Osteoblast (primary cell): ENCODE data around the gene NAA15. TPM values are rescaled to one million over a fixed set of nuclear protein-coding genes. Genes with fewer than 3 reads are reported as not detected.
"Not testable (repeated sequence)": the region's sequence is repeated elsewhere in the genome, so short reads cannot be mapped to it uniquely, and the experiment has no call there.

ENCODE experiments used
- DNase-seq: peaks from one replicate; pipeline ENCODE4 v3.0.0; 2011; ENCODE audit warnings: low spot score, mixed read lengths; ENCODE audit not compliant: insufficient read length; ENCODE audit errors: missing footprints
- H2AFZ ChIP-seq: 2 replicates; pipeline ENCODE4 v1.6.0; 2011; ENCODE audit warnings: mild to moderate bottlenecking, low read length
- H3K27ac ChIP-seq: 2 replicates; pipeline ENCODE4 v1.5.1; 2011; ENCODE audit warnings: mild to moderate bottlenecking, low read depth, low read length, moderate library complexity
- H3K27me3 ChIP-seq: 2 replicates; pipeline ENCODE4 v1.6.0; 2012; ENCODE audit warnings: mild to moderate bottlenecking, control low read depth, inconsistent platforms, low read length, moderate library complexity; ENCODE audit not compliant: insufficient read depth
- H3K36me3 ChIP-seq: 2 replicates; pipeline ENCODE4 v1.5.1; 2011; ENCODE audit warnings: mild to moderate bottlenecking, low read length, control low read depth, moderate library complexity; ENCODE audit not compliant: insufficient read depth
- H3K4me1 ChIP-seq: 2 replicates; pipeline ENCODE4 v1.5.1; 2011; ENCODE audit warnings: mild to moderate bottlenecking, low read length, control low read depth, moderate library complexity; ENCODE audit not compliant: insufficient read depth
- H3K4me2 ChIP-seq: 2 replicates; pipeline ENCODE4 v1.6.0; 2011; ENCODE audit warnings: mild to moderate bottlenecking, low read length; ENCODE audit not compliant: insufficient read depth
- H3K4me3 ChIP-seq: fragments of 200-600 bp; sonication (generic); 3 replicates; pipeline ENCODE4 v1.5.1; 2012; ENCODE audit warnings: mild to moderate bottlenecking, low read length, inconsistent platforms; ENCODE audit not compliant: insufficient read depth
- H3K79me2 ChIP-seq: 2 replicates; pipeline ENCODE4 v1.6.0; 2012; ENCODE audit warnings: mild to moderate bottlenecking, low read length, control low read depth, inconsistent platforms; ENCODE audit not compliant: insufficient read depth
- H3K9me3 ChIP-seq: 2 replicates; pipeline ENCODE4 v1.5.1; 2011; ENCODE audit warnings: low read depth, low read length, control low read depth
- H4K20me1 ChIP-seq: 2 replicates; pipeline ENCODE4 v1.6.0; 2012; ENCODE audit warnings: mild to moderate bottlenecking, low read length, control low read depth; ENCODE audit not compliant: insufficient read depth
- total RNA-seq: library from RNA; depleted of rRNA; stranded (reverse); fragments of >200 nt; gene quantifications from 2 replicates; pipeline ENCODE4 v1.2.3, GENCODE V29; 2012
- TF ChIP-seq, protein P1 (sequence below): IDR thresholded peaks from 2 replicates; pipeline ENCODE4 v1.5.1; 2011; ENCODE audit warnings: mild to moderate bottlenecking, low read depth, low read length, moderate library complexity; ENCODE audit errors: extremely low read depth

NAA15 gene
- total RNA-seq, 1 donor: 33.3 TPM

DNA sequence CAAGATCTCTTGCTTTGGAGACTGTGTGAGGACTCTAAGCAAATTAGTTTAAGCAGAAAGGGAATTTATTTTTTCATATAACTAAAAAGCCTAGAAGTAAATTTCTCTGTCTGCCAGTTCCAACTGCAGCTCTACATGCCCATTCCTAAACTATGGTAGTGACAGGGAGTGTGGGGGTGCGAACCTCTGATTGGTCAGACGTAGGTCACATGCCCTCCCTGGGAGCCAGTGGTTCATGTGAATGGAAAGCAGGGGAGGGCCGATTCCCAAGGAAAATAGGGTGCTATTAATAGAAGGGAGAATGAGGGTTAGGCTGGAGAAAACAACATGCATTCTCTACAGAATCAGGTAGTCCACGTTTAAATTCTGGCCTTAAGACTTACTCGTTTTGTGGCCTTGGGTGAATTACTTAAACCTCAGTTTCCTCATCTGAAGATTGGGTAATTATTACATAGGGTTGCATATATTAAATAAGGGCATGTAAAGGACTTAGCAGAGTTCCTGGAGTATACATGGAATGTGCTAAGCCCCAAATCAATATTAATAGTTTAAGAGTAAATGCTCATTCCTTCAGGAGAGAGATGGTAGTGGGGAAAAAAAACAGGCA lies 159.8 kb downstream of the NAA15 start:
- Histone ChIP-seq H3K36me3 (peaks cover 3% of the 10 kb centered on the region), H3K27me3 (no peaks in the 10 kb centered on the region), H2AFZ (no peak overlapping the region), H3K27ac (no peak overlapping the region), H3K9me3 (no peaks in the 10 kb centered on the region), H3K4me3 (no peak overlapping the region), H3K4me2 (no peak overlapping the region), H4K20me1 (peaks cover 33% of the 10 kb centered on the region), H3K79me2 (peaks cover 75% of the 10 kb centered on the region), H3K4me1 (peaks cover 8% of the 10 kb centered on the region)
- TF ChIP-seq, protein P1, sequence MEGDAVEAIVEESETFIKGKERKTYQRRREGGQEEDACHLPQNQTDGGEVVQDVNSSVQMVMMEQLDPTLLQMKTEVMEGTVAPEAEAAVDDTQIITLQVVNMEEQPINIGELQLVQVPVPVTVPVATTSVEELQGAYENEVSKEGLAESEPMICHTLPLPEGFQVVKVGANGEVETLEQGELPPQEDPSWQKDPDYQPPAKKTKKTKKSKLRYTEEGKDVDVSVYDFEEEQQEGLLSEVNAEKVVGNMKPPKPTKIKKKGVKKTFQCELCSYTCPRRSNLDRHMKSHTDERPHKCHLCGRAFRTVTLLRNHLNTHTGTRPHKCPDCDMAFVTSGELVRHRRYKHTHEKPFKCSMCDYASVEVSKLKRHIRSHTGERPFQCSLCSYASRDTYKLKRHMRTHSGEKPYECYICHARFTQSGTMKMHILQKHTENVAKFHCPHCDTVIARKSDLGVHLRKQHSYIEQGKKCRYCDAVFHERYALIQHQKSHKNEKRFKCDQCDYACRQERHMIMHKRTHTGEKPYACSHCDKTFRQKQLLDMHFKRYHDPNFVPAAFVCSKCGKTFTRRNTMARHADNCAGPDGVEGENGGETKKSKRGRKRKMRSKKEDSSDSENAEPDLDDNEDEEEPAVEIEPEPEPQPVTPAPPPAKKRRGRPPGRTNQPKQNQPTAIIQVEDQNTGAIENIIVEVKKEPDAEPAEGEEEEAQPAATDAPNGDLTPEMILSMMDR: no peak
- no peak for DNase-seq

DNA sequence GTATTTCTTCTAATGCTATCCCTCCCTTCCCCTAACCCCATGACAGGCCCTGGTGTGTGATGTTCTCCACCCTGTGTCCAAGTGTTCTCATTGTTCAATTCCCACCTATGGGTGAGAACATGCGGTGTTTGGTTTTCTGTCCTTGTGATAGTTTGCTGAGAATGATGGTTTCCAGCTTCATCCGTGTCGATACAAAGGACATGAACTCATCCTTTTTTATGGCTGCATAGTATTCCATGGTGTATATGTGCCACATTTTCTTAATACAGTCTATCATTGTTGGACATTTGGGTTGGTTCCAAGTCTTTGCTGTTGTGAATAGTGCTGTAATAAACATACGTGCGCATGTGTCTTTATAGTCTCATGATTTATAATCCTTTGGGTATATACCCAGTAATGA lies 163.2 kb downstream of the NAA15 start:
- not testable (repeated sequence) for H3K4me2 ChIP-seq, H2AFZ ChIP-seq, H3K4me1 ChIP-seq, H3K9me3 ChIP-seq, H3K4me3 ChIP-seq, H3K36me3 ChIP-seq, DNase-seq, H3K27me3 ChIP-seq, H3K27ac ChIP-seq
- Histone ChIP-seq H4K20me1 (peaks cover 26% of the 10 kb centered on the region), H3K79me2 (peaks cover 68% of the 10 kb centered on the region)

DNA sequence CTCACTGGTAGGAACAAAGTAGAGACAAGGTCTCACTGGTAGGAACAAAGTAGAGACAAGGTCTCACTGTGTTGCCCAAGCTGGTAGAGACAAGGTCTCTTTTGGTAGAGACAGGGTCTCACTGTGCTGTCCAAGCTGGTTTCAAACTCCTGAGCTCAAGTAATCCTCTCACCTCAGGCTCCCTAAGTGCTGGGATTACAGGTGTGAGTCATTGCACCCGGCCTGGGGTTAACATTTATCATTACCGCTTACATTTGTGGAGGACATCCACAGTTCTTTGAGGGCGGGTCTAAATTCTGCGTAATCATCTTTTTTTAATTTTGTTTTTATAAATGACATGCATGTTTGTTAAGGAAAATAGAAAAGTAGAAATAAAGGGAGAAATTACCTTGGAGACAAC lies 164.6 kb downstream of the NAA15 start:
- no peak overlapping the region for H3K4me3 ChIP-seq
- DNase-seq: no peak
- H3K79me2 ChIP-seq: peaks cover 70% of the 10 kb centered on the region
- no peak overlapping the region for H2AFZ ChIP-seq
- H3K36me3 ChIP-seq: peaks cover 3% of the 10 kb centered on the region
- peaks cover 32% of the 10 kb centered on the region for H4K20me1 ChIP-seq
- no peak overlapping the region for H3K4me2 ChIP-seq
- no peak overlapping the region for H3K27ac ChIP-seq
- no peaks in the 10 kb centered on the region for H3K9me3 ChIP-seq
- H3K27me3 ChIP-seq: no peaks in the 10 kb centered on the region
- no peaks in the 10 kb centered on the region for H3K4me1 ChIP-seq
- TF ChIP-seq, protein P1: no peak

DNA sequence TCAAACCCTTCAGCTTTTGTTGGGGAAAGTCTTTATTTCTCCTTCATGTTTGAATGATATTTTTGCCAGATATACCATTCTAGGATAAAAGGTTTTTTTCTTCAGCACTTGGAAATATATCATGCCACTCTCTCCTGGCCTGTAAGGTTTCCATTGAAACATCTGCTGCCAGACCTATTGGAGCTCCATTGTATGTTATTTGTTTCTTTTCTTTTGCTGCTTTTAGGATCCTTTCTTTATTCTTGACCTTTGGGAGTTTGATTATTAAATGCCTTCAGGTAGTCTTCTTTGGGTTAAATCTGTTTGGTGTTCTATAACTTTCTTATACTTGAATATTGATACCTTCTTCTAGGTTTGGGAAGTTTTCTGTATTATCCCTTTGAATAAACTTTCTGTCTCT lies 167.5 kb downstream of the NAA15 start:
- not testable (repeated sequence) for H3K4me1 ChIP-seq, H2AFZ ChIP-seq, DNase-seq, H3K27ac ChIP-seq, H3K9me3 ChIP-seq, H3K4me2 ChIP-seq, H3K4me3 ChIP-seq, H3K27me3 ChIP-seq
- Histone ChIP-seq H3K36me3 (peaks cover 12% of the 10 kb centered on the region), H4K20me1 (peaks cover 33% of the 10 kb centered on the region), H3K79me2 (peaks cover 67% of the 10 kb centered on the region)

DNA sequence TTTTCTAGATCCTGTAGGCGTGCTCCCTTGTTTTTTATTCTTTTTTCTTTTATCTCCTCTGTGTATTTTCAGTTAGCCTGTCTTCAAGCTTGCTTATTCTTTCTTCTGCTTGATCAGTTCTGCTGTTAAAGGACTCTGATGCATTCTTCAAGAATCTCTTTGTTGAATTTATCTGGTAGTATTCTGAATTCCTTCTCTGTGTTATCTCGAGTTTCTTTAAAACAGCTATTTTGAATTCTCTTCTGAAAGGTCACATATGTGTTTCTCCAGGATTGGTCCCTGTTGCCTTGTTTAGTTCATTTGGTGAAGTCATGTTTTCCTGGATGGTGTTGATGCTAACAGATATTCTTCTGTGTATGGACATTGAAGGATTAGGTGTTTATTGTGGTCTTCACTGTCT lies 167.9 kb downstream of the NAA15 start:
- Histone ChIP-seq H3K79me2 (peaks cover 63% of the 10 kb centered on the region), H3K27me3 (no peaks in the 10 kb centered on the region)
- no peak for DNase-seq

More for the DNA sequence above, 167.9 kb downstream of the NAA15 start:
- H3K36me3 ChIP-seq: peaks cover 12% of the 10 kb centered on the region
- H3K4me1 ChIP-seq: no peaks in the 10 kb centered on the region
- H3K27ac ChIP-seq: no peak overlapping the region
- TF ChIP-seq, protein P1: no peak
- H2AFZ ChIP-seq: no peak overlapping the region
- no peak overlapping the region for H3K4me3 ChIP-seq
- H4K20me1 ChIP-seq: peaks cover 33% of the 10 kb centered on the region
- H3K4me2 ChIP-seq: no peak overlapping the region
- no peaks in the 10 kb centered on the region for H3K9me3 ChIP-seq
